ENCODE results near the gene CCDC92. TPM values are rescaled to one million over a fixed set of nuclear protein-coding genes. Genes with fewer than 3 reads are reported as not detected.

The CCDC92 gene
- total and polyA plus RNA-seq, 2 donors (not counting 1 experiment from before 2014, with no cell fraction given) = 26.6 to 36.2 TPM

- H3K27me3 Mint-ChIP-seq = no peaks in the 10 kb centered on the region
- no peak overlapping the region for H3K4me3 Mint-ChIP-seq
- no peaks in the 10 kb centered on the region for H4K20me1 ChIP-seq (ENCODE audit: control insufficient read depth, insufficient read depth, low read length, poor library complexity, severe bottlenecking)
- no peaks in the 10 kb centered on the region for H3K9me3 ChIP-seq (ENCODE audit: control extremely low read depth in 1 of 3, control insufficient read depth in 2 of 3, insufficient read depth in 1 of 3, low read length in 2 of 3)
- TF ChIP-seq CTCF (IDR thresholded peaks at IDR 0.05) = no peak
- TF ChIP-seq EZH2 (IDR thresholded peaks at IDR 0.05; ENCODE audit: borderline replicate concordance, insufficient read depth, low read depth, low read length, poor library complexity, severe bottlenecking) = no peak
- H3K4me2 ChIP-seq (replicated peaks; ENCODE audit: low read depth, low read length, poor library complexity, severe bottlenecking) = no peak overlapping the region
- H3K27ac ChIP-seq (ENCODE audit: low read length in 2 of 2) = no peak overlapping the region
- no peaks in the 10 kb centered on the region for H3K9me3 Mint-ChIP-seq (ENCODE audit: insufficient read depth)
- intact Hi-C loops (cut with micrococcal nuclease) = no loop called here
- CTCF ChIA-PET = interaction anchor here (1.2 to 1.3 kb wide), 2 partner anchors 12 to 35 kb away, joined by 3 read pairs; no protein-coding TSS in a partner anchor
- peaks cover 0 to 6% of the 10 kb centered on the region in 2 donors for H3K4me1 ChIP-seq (ENCODE audit: control insufficient read depth in 2 of 2, insufficient read depth in 2 of 2, low read length in 2 of 2)
- no peak overlapping the region for H3K9ac ChIP-seq (ENCODE audit: low read length)
- H3K4me3 ChIP-seq (ENCODE audit: control extremely low read depth in 1 of 5, extremely low read depth in 1 of 5, insufficient read depth in 1 of 5, low read depth in 2 of 5, low read length in 4 of 5) = no peak overlapping the region
- H3K4me1 Mint-ChIP-seq = peaks cover 8% of the 10 kb centered on the region
- H3K27me3 ChIP-seq (replicated peaks in 1 of 4; ENCODE audit: control extremely low read depth in 1 of 4, control insufficient read depth in 3 of 4, insufficient read depth in 4 of 4, low read length in 3 of 4) = no peaks in the 10 kb centered on the region
- no peaks in the 10 kb centered on the region for H3K79me2 ChIP-seq (ENCODE audit: control insufficient read depth, insufficient read depth, low read length)
- ATAC-seq (ENCODE audit: low read depth) (no peak), DNase-seq (no peak)
- POLR2A ChIA-PET = no interaction called here
- H2AFZ ChIP-seq (ENCODE audit: insufficient read depth, low read depth, low read length, poor library complexity, severe bottlenecking) = no peak overlapping the region
- H3K27ac Mint-ChIP-seq = no peak overlapping the region
- WGBS (ENCODE audit: insufficient coverage) = 14% methylated on average over 1 of the region's 2 CpGs
- H3K36me3 ChIP-seq (replicated peaks in 1 of 2; ENCODE audit: control extremely low read depth in 1 of 2, control insufficient read depth in 1 of 2, extremely low read depth in 1 of 2, insufficient read depth in 2 of 2, low read length in 1 of 2) = peaks cover 0 to 3% of the 10 kb centered on the region in 2 experiments
These were observed 45.9 kb upstream of the CCDC92 start for GRCh38 chr12:124018539-124018938.

- H3K27me3 Mint-ChIP-seq = no peaks in the 10 kb centered on the region
- Histone ChIP-seq H3K4me2 (replicated peaks; ENCODE audit: low read depth, low read length, poor library complexity, severe bottlenecking) (no peak overlapping the region), H3K79me2 (ENCODE audit: control insufficient read depth, insufficient read depth, low read length) (no peaks in the 10 kb centered on the region), H3K4me3 (ENCODE audit: control extremely low read depth in 1 of 5, extremely low read depth in 1 of 5, insufficient read depth in 1 of 5, low read depth in 2 of 5, low read length in 4 of 5) (no peak overlapping the region), H3K27me3 (replicated peaks in 1 of 4; ENCODE audit: control extremely low read depth in 1 of 4, control insufficient read depth in 3 of 4, insufficient read depth in 4 of 4, low read length in 3 of 4) (no peaks in the 10 kb centered on the region), H3K9ac (ENCODE audit: low read length) (no peak overlapping the region), H4K20me1 (ENCODE audit: control insufficient read depth, insufficient read depth, low read length, poor library complexity, severe bottlenecking) (no peaks in the 10 kb centered on the region), H3K4me1 (ENCODE audit: control insufficient read depth in 2 of 2, insufficient read depth in 2 of 2, low read length in 2 of 2) (peaks cover 0 to 6% of the 10 kb centered on the region in 2 donors), H3K27ac (ENCODE audit: low read length in 2 of 2) (no peak overlapping the region), H2AFZ (ENCODE audit: insufficient read depth, low read depth, low read length, poor library complexity, severe bottlenecking) (no peak overlapping the region), H3K36me3 (replicated peaks in 1 of 2; ENCODE audit: control extremely low read depth in 1 of 2, control insufficient read depth in 1 of 2, extremely low read depth in 1 of 2, insufficient read depth in 2 of 2, low read length in 1 of 2) (peaks cover 2 to 17% of the 10 kb centered on the region in 2 experiments), H3K9me3 (ENCODE audit: control extremely low read depth in 1 of 3, control insufficient read depth in 2 of 3, insufficient read depth in 1 of 3, low read length in 2 of 3) (no peaks in the 10 kb centered on the region)
- no peak overlapping the region for H3K27ac Mint-ChIP-seq
- no peak overlapping the region for H3K4me3 Mint-ChIP-seq
- TF ChIP-seq CTCF (IDR thresholded peaks at IDR 0.05) (no peak), EZH2 (IDR thresholded peaks at IDR 0.05; ENCODE audit: borderline replicate concordance, insufficient read depth, low read depth, low read length, poor library complexity, severe bottlenecking) (no peak)
- CTCF ChIA-PET = no interaction called here
- POLR2A ChIA-PET = no interaction called here
- H3K9me3 Mint-ChIP-seq (ENCODE audit: insufficient read depth) = no peaks in the 10 kb centered on the region
- WGBS (ENCODE audit: insufficient coverage) = no CpG with 5 or more reads among the region's 2 CpGs
- ATAC-seq (ENCODE audit: low read depth) = no peak
- DNase-seq = no peak
- peaks cover 8% of the 10 kb centered on the region for H3K4me1 Mint-ChIP-seq
- intact Hi-C loops (cut with micrococcal nuclease) = no loop called here
These were observed 44.4 kb upstream of the CCDC92 start for GRCh38 chr12:124017064-124017463.
